HG03442 (cell line): Measurements from ENCODE around the gene XPA.
"Not testable (repeated sequence)": the region's sequence is repeated elsewhere in the genome, so short reads cannot be mapped to it uniquely, and the experiment has no call there.

ENCODE experiments used
- ATAC-seq: cut with Tn5 transposase; IDR thresholded peaks from one replicate; pipeline ENCODE4 v1.9.1; 2021; ENCODE audit warnings: mild to moderate bottlenecking, moderate library complexity; ENCODE audit not compliant: unreplicated experiment

XPA gene

GRCh38 chr9:97696803-97697601 lies at the start of gene XPA:
Gene XPA (minus strand): TSS chr9:97697340. CDS start chr9:97697292, 48 bp downstream.
- ATAC-seq, result peak; percentile 90

- no peak for ATAC-seq
Observed at GRCh38 chr9:97744710-97745708, 47.9 kb upstream of the XPA start.

- not testable (repeated sequence) for ATAC-seq
Observed at GRCh38 chr9:97744025-97744424, 46.9 kb upstream of the XPA start.

DNA sequence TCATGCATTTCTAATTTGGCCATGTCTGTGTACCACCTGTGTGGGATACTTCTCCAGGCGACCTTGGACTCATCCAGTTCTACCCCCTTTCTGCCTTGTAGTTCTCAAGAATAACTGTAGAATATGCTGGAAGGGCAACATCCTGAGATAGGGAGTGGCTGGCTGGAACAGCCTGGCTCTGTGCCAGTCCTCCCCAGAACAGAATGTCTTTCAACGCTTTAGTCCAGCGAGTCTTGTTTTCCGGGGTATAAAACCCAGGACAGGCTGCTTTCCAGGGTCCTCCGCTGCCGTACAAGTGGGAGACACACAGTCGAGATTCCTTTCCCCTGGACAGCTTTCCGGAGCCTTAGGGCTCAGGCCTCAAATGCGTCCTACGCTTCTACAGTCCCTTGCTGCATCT lies 45.4 kb upstream of the XPA start:
- ATAC-seq, result no peak

DNA sequence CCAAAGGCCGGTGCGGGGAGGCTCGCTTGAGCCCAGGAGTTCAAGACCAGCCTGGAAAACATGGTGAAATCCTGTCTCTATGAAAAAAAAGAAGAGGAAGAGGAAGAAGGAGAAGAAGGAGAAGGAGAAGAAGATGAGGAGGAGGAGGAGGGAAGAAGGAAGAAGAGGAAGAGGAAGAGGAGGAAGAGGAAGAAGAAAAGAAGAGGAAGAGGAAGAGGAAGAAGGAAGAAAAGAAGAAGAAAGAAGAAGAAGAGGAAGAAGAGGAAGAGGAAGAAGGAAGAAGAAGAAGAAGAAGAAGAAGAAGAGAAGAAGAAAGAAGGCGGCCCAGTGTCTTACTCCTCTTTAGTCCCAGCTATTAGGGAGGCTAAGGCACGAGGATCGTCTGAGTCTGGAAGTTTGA lies 44.8 kb upstream of the XPA start:
- no peak for ATAC-seq

DNA sequence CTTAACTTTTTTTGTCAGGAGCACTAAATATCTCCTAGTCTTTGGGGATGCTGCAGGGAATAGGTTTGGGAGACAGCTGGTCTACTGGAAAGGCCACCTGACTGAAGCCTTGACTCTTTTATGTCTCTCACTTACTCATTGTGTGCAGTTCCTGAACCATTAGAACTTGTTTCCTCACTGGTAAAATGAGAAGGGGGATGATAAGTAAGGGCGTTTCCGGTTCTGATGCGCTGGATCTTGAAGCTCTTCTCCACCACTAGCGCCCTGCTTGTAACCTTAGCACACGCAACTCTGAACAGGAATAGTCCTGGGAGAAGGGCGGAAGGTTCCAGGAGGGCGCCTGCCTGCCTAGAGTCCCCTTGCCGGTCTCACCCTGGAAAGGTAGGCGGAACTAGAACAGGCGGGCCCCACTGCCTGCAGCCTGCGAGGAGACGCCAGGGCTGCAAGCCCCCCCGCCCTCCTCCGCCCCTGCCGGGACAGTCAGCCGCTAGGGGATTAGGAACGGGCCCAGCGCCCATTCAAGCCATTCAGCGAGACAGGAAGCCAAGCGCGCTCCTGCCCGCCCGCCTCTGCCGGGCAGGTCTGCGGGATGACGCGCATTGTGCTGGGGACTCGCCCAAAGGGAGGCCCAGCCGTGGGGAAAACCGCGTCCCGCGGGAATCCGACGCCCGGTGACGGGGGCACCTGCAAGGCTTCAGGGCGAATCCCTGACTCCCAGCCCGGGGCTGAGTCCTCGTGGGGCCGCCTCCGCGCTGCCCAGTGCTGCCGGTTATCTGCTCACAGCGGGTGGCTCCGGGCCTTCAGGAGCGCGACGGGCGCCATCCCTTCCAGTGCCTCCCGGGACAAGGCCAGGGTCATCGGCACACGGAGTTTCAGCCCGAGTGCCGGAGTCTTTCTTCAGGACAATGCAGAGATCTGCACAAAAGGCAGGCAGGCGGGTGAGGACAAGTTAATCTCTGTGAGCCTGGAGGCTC lies 44.0 kb upstream of the XPA start:
- ATAC-seq, result peak; percentile 42

DNA sequence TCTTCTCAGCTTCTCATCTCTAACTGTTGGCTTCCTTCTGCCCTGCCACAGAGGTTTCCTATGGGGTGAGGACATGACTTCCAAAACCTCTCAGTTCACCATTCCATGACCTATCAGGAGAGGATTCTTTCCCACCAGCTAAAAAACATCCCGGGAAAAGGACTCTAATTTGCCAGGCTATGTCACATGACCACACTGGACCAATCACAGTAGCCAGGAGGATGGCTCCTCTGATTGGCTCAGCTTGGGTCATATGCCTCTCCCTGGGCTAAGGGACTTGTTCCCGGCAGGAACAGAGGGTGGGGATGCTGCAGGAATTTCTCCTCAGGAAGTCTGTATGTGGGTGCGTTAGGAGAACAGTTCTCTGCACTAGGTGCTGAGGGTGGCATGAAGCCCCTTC lies 40.3 kb upstream of the XPA start:
- ATAC-seq, result no peak

DNA sequence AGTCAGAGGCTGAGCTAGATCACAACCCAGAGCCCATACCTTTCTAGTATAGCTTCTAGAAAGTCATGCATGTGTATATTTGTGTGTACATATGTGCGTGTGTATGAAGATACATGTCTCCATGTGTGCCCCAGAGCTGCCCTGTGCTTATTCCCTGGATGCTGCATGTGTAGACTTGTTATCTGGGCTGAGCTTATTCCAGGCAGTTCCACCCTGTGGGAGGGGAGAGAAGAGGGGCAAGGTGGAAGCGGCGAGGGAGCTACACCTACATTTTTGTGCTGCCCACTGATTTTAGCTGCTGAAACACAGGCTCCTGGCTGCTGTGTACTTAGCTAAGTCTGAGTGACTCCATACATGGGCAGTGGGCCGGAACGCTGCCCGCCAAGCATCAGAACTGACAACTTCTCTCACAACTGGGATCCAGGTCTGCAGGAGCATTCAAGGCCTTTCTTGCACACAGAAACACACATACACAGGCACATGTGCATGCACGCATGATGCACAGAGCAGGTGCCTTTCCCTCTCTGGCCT lies 38.0 kb upstream of the XPA start:
- no peak for ATAC-seq

GRCh38 chr9:97726716-97727115 lies 29.6 kb upstream of the XPA start:
- ATAC-seq, result no peak

DNA sequence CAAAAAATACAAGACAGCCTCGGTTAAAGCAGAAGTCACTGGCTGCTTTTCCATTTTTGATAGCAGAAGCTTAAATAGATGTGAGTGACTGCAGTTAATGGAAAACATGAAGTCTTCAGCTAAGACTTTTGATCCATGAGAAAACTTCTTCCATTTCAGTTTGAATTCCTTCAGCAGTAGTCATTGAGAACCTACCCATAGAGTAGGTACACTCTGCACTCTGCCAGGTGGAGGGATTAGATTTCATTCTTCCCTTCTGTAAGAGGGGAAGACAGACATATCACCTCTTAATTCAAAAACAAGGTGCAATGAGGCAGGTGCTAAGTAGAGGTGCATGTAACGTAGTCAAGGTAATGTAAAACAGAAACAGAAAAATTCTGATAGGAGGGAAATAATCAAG lies 26.7 kb upstream of the XPA start:
- ATAC-seq, result no peak

GRCh38 chr9:97722331-97722730 lies 25.2 kb upstream of the XPA start:
- ATAC-seq, result no peak

DNA sequence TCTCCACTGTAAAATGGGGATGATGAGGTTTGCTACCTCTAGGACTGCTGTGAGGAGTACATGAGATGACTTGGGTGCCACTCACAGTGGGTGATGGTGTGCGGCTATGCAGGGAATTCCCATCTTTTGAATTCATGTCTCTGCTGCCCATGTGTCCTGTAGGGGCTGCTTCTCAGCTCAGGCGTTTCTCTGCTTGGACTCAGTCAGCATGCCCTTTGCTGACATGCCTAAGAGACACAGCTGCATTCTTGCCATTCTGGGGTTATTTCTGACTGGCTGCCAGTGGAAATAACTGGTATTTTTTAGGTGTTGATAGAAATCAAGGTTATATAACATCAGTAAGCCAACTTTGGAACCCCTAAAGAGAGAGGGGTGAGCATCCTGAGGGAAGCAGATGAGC lies 24.3 kb upstream of the XPA start:
- no peak for ATAC-seq

- ATAC-seq, result no peak
Observed at GRCh38 chr9:97717866-97718265, 20.7 kb upstream of the XPA start.

DNA sequence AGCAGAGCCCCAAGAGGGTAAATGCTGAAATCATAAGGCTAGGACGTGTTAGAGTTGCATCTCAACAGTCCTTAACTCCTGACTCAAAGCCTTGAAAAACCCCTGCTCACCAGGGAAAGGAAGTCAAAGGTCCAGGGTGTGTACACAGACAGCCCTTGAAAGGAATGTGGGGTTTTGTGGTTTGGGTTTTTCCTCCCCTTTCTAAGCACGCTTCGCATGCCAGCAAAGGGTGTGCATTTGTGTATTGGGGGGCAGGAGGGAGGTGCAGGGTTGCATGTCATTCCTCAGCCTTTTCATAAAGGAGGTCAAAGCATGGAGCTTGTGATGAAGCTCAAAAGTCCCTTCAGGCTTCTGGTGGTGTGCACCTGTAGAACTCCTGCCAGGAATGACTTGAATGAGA lies 17.3 kb upstream of the XPA start:
- no peak for ATAC-seq

GRCh38 chr9:97711223-97711626 lies 14.1 kb upstream of the XPA start:
- no peak for ATAC-seq

- peak; percentile 60 for ATAC-seq
Observed at GRCh38 chr9:97710356-97711222, 13.4 kb upstream of the XPA start.

GRCh38 chr9:97706246-97706645 lies 9.1 kb upstream of the XPA start:
- no peak for ATAC-seq

GRCh38 chr9:97705354-97705950 lies 8.3 kb upstream of the XPA start:
- no peak for ATAC-seq

- ATAC-seq, result no peak
Observed at GRCh38 chr9:97704851-97705250, 7.7 kb upstream of the XPA start.
